ENCODE results near the gene DRAM1. TPM values are rescaled to one million over a fixed set of nuclear protein-coding genes. Genes with fewer than 3 reads are reported as not detected.

The DRAM1 gene
- total RNA-seq, 1 experiment from 2014 or later = 6.5 TPM

DNA sequence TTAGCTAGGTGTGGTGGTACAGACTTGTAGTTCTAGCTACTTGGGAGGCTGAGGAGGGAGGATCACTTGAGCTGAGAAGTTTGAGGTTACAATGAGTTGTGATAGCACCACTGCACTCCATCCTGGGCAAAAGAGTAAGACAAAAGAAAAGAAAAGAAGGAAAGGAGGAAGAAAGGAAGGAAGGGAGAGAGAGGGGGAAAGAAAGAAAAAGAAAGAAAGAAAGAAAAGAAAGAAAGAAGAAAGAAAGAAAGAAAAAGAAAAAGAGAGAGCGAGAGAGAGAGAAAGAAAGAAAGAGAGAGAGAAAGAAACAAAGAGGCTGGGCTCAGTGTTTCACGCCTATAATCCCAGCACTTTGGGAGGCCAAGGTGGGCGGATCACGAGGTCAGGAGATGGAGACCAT is 36.3 kb upstream of the DRAM1 start:
- 0 out of 4 replicates have a peak, but pooled peaks cover 0 to 2% of the 10 kb centered on the region in 2 experiments for H3K4me1 Mint-ChIP-seq

More for the DNA sequence above, 36.3 kb upstream of the DRAM1 start:
- Histone ChIP-seq H3K56ac (ENCODE audit: insufficient read length, low read depth, low read length) (no peak overlapping the region), H2BK12ac (ENCODE audit: insufficient read length, low read depth, low read length) (no peak overlapping the region), H2BK5ac (ENCODE audit: insufficient read length, low read length) (no peak overlapping the region), H3K23ac (ENCODE audit: insufficient read length, low read depth, low read length) (no peak overlapping the region), H2BK120ac (ENCODE audit: low read depth, low read length, poor library complexity, severe bottlenecking) (no peak overlapping the region), H3K79me1 (ENCODE audit: insufficient read depth, low read depth, low read length, poor library complexity, severe bottlenecking) (no peaks in the 10 kb centered on the region), H3K27me3 (ENCODE audit: insufficient read depth, low read length) (no peaks in the 10 kb centered on the region), H3K27ac (ENCODE audit: insufficient read length, low read depth, low read length) (no peak overlapping the region), H3K9me3 (ENCODE audit: control insufficient read depth, low read depth, low read length) (no peaks in the 10 kb centered on the region), H3K4me2 (ENCODE audit: insufficient read depth, insufficient read length, low read length) (no peak overlapping the region), H4K8ac (replicated peaks; ENCODE audit: insufficient read length, low read depth, low read length) (no peak overlapping the region), H3K4ac (ENCODE audit: low read depth, low read length) (no peak overlapping the region), H4K91ac (ENCODE audit: insufficient read length, low read depth, low read length) (no peak overlapping the region), H2AK5ac (ENCODE audit: insufficient read length, low read length) (no peak overlapping the region), H4K5ac (ENCODE audit: insufficient read length, low read depth, low read length) (no peak overlapping the region), H3K79me2 (ENCODE audit: insufficient read depth, low read length) (no peaks in the 10 kb centered on the region), H2AFZ (ENCODE audit: low read length) (no peak overlapping the region), H3K9ac (ENCODE audit: extremely low read depth, insufficient read length, low read length) (no peak overlapping the region), H3K18ac (ENCODE audit: insufficient read length, low read depth, low read length) (no peak overlapping the region), H3K14ac (ENCODE audit: insufficient read depth, low read length) (no peak overlapping the region), H2BK15ac (ENCODE audit: low read depth, low read length) (no peak overlapping the region), H3T11ph (ENCODE audit: low read length) (no peak overlapping the region), H4K20me1 (ENCODE audit: control insufficient read depth, insufficient read depth, insufficient read length) (no peaks in the 10 kb centered on the region), H2BK20ac (ENCODE audit: low read depth, low read length, poor library complexity, severe bottlenecking) (no peak overlapping the region), H3K4me1 (ENCODE audit: insufficient read depth, low read length) (no peaks in the 10 kb centered on the region), H3K23me2 (ENCODE audit: insufficient read length, low read depth, low read length, poor library complexity, severe bottlenecking) (no peaks in the 10 kb centered on the region)
- TF ChIP-seq, protein P1, sequence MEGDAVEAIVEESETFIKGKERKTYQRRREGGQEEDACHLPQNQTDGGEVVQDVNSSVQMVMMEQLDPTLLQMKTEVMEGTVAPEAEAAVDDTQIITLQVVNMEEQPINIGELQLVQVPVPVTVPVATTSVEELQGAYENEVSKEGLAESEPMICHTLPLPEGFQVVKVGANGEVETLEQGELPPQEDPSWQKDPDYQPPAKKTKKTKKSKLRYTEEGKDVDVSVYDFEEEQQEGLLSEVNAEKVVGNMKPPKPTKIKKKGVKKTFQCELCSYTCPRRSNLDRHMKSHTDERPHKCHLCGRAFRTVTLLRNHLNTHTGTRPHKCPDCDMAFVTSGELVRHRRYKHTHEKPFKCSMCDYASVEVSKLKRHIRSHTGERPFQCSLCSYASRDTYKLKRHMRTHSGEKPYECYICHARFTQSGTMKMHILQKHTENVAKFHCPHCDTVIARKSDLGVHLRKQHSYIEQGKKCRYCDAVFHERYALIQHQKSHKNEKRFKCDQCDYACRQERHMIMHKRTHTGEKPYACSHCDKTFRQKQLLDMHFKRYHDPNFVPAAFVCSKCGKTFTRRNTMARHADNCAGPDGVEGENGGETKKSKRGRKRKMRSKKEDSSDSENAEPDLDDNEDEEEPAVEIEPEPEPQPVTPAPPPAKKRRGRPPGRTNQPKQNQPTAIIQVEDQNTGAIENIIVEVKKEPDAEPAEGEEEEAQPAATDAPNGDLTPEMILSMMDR (conservative IDR thresholded peaks at IDR 0.05) = no peak
- no peak overlapping the region for H3K4me3 Mint-ChIP-seq
- no peaks in the 10 kb centered on the region for H3K27me3 Mint-ChIP-seq (ENCODE audit: low read depth)
- no peak for DNase-seq
- no peak overlapping the region; a peak in 1 of 7 replicates for H3K27ac Mint-ChIP-seq
- WGBS (ENCODE audit: extremely low coverage, insufficient read length, low lambda C conversion rate) = no CpG with 5 or more reads among the region's 4 CpGs
- no peaks in the 10 kb centered on the region for H3K36me3 Mint-ChIP-seq (ENCODE audit: insufficient read depth in 1 of 3, low read depth in 3 of 3)
- H3K9me3 Mint-ChIP-seq = peaks cover 0 to 2% of the 10 kb centered on the region in 2 experiments; a peak in 1 of 5 replicates
